HG03378 (cell line): ENCODE measurements around the gene TINAG.

ENCODE experiments used
- ATAC-seq: cut with Tn5 transposase; IDR thresholded peaks from one replicate; pipeline ENCODE4 v1.9.1; 2021; ENCODE audit warnings: mild to moderate bottlenecking, moderate library complexity; ENCODE audit not compliant: unreplicated experiment

The TINAG gene

DNA sequence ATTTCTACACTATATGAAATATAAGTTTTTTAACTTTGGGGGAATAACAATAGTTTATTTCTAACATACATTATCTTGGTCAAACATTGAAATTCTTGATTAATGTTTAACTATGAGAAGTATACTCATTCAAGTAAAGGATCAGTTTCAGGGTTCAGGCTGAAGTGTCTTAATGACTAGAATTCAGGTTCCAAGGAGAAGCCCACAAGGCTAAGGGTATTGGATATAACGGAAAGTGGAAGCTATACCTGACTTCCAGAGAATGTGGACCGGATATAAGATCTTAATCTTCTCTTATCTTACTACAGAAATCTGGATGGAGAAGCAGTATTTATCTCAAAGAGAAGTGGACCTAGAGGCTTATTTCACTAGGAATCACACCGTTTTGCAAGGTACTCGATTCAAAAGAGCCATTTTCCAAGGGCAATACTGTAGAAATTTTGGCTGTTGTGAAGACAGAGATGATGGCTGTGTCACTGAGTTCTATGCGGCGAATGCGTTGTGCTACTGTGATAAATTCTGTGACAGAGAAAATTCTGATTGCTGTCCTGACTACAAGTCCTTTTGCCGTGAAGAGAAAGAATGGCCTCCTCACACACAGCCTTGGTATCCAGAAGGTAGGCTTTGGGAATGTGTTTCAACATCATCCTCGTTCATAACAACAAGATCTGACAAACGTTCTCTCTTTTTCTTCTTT lies at the start of gene TINAG:
TSS of gene TINAG (plus strand) at position 153 of the 697 bp plus-strand sequence. CDS start at position 263, 110 bp downstream.
- peak; percentile 48 for ATAC-seq

DNA sequence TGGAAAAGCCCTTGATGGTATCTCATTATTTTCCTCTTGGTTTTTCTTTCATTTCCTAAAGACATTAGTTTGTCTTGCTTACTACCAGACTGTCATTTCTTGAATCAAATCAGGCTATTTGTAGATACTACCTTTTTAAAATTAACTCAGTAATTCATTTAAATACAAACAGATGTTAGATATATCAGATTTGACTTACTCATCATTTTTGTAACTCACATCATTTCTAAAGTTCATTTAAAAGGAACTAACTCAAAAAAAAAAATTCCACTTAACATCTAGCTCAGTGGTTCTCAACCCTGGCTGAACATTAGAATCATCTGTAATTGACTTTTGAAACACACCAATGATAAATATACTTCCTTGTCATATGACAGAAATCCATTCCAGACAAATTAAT lies 48.2 kb upstream of the TINAG start:
- ATAC-seq, result no peak

DNA sequence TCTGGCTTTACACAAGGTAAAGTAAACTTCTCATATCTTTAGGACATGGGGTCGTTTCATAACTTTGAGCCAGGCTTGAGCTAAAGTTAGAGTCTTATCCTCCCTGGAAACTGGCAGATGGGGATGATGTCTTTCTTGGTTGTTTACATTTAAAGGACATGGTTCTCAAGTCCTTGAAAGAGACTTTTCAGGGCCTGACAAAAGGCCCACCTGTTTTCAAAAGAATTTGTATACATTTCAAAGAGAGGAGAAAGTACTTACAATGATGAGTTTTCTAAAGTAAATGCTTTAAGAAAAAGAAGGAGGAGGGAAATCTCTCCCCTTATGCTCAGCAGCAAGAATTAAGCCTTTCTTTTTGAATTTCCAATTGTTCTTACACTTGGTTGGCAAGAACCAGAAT lies 45.7 kb upstream of the TINAG start:
- ATAC-seq, result no peak

DNA sequence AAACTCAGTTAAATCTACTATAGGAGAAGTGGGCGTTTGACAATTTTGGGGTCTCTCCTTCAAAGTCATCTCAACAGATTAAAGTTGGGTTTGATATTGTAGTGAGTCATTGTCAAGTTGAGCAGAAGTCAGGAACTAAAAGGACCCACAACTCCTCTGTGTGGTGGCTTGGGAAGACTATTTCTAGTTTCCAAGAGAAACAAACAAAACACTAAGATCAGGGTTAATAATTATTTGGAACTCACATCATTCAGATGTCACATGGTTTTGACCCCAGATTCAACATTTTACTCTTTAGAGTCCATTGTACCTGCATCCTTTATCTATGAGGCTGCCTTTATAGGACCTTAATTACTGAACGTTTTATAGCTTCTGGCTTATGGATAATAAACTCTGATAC lies 45.3 kb upstream of the TINAG start:
- ATAC-seq, result no peak

- no peak for ATAC-seq
These were observed 43.5 kb upstream of the TINAG start for GRCh38 chr6:54264581-54265272.

GRCh38 chr6:54266400-54266923 lies 41.8 kb upstream of the TINAG start:
- ATAC-seq, result no peak

DNA sequence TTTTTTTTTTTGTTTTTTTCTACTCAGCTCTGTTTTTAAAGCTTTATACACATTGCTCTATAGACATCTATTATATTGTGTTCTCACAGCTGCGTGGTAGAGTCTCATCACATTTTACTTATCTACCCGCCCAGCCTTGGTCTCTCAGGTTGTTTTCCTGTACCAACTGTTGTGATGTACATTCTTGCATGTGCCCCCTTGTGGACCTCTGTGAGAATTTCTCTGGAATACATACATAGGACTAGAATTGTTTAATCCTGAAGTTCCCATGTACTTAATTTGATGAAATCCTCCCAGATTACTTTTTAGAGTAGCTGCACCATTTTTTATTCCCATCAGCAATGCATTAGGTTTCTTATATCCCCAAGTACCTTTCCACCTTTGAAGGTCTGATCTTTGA lies 40.4 kb upstream of the TINAG start:
- ATAC-seq, result peak; percentile 64

DNA sequence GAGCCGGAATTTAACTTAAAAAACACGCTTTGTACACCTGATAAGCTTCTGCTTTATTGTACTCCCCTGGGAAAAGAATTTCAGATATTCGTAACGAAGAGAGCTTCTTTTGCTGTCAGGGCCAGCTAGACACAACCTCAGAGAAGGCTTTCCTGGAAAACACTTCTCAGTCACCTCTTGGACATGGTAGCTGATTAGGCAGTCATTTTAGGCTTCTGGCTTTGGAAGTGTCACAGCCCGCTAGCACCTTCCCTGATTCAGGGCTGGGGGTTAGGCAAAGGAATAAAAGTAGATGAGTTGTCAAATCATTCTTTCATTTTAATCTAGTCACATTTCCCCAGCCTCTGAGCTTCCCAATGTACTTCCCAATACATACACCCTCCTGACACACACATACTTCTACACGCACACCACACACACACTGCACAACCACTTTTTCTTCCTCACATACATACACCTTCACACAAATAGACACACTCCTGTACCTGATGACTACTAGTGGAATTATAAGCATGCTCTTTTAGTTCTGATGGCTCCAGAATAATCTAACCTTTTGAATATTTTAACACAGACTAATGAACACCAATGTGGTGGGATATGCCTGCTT lies 34.9 kb upstream of the TINAG start:
- ATAC-seq, result no peak

DNA sequence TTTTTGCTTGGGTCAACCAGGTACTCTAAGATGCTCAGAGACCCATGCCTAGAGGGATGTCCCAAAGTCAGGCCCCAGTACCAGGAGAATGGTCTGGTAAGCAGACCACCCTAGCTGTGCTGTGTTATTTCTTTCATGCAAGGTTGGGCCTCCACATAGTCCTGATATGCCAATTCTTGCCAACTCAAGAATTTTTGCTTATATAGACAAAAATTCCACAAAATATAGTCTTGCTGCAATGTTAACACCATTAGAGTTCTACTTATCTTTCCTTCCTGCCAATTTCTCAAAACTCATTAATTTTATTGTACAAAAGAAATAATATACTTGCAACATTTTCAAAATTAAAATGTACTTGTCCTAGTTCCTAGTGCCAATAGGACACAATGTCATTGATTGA lies 33.9 kb upstream of the TINAG start:
- no peak for ATAC-seq

GRCh38 chr6:54282186-54282585 lies 26.1 kb upstream of the TINAG start:
- ATAC-seq, result no peak

DNA sequence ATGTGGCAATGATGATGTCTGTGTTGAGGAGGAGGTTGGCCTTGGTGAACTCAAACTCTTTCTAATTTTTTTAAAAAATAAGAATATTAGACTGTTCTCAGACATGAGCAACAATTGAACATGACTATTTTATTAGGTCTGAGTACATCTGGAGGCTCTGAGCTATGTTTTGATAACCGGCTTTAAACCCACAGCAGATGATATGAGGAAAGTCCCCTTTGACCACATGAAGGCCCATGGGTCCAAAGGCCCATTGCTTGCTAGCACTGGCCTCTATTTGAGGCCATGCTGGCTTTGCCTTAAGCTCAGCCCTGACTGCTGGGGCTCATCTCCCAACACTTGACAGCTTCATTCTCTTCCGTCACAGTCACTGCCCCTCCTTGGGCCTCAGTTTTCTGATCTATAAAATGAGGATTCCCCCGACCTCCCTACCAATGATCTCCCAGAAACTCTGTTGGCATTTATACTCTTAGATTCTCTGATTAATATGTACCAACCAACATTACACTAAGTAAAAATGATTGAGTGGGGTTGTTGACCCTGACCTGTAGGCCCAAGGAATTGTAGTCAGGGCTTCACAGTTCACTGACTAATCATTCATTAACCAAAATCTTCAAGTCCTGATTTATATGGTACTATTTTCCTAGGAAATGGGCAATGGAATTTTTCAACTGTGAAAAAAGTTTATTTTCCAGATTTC lies 23.9 kb upstream of the TINAG start:
- no peak for ATAC-seq

GRCh38 chr6:54285595-54285994 lies 22.6 kb upstream of the TINAG start:
- ATAC-seq, result no peak

DNA sequence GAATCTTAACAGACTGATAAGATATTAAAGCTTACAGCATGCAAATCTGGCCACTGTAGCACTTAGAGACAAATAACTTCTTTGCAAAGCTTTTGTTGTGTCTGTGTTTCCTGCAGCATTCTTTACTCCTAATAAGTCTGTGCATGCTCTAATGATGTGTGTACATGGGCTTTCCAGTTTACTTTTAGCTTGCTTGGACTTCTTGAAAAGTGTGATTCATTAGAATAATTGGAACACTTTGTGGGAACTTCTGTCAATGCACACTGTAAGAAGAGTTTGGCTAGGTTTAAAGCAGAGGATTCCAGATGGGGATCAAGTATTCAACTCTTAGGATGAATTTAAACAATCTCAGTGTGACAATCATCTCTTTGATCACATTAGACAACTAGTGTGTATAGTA lies 22.1 kb upstream of the TINAG start:
- no peak for ATAC-seq

DNA sequence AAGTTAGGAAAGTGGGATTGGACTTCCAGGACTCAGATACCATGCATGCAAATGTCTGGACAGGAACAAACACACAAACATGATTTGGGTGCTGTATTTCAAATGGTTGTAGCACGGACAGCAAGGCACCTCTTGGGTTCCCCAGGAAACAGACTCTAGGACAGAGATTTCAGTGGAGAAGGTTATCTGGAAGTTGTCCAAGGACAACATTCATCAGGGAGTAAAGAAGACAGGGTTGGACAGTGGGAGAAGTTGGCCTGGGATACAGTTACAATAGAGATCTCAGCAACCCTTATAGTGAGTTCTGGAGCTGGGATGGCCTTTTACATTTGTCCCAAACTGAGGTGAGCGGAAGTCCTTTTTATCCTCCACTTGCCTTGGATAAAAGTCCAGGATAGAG lies 19.8 kb upstream of the TINAG start:
- ATAC-seq, result no peak

DNA sequence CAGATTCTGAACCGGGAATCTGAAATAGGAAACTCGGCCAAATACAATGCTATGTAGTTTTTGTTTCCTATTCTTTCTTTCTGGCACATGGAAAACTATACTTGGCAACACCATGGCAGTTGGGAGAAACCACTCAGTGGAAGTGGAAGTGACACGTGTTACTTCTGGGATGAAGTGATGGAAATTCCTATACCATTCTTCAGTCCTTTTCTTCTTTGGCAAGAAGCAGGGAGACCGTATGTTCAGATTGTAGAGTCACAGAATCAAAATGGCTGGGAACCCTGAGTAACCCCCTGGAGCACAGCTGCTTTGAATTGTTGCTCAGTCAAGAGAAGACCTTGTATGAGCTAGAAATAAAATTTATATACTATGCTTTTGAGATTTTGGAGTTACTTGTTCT lies 18.8 kb upstream of the TINAG start:
- ATAC-seq, result no peak

- peak; percentile 70 for ATAC-seq
These were observed 17.1 kb upstream of the TINAG start for GRCh38 chr6:54291146-54291545.

- peak; percentile 94 for ATAC-seq
These were observed 16.5 kb upstream of the TINAG start for GRCh38 chr6:54291738-54292137.

GRCh38 chr6:54294965-54295532 lies 13.2 kb upstream of the TINAG start:
- no peak for ATAC-seq

DNA sequence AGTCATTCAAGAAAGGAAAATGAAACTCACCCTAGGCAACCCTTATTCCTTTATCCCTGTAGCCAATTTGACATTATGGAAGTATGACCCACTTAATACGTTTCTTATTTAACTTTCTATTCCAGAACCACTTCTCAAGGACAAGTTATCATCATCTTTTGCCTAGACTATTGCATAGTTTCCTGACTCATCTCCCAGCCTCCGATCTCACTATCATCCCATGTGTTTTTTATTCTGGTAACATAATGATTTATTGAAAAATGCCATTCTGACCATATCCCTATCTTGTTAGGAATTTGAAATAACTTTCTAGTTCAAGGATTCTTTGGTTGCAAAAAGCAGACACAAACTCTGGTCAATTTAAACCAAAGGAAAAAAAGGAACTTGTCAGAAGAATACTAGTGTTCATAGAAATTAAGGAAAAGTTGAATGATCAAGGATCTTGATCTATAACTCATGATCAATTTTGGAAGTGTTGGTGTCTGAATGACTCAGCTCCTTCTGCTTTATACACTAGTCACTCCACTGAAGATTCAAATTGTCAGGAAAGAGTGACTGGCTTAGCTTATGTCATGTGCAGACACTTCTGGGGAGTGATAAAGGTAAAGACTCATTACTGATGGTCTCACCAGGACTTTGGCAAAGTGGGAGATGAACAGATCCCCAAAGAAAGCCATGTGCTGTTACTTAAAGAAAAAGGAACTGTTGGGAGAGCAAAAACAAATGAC lies 8.5 kb upstream of the TINAG start:
- ATAC-seq, result no peak

DNA sequence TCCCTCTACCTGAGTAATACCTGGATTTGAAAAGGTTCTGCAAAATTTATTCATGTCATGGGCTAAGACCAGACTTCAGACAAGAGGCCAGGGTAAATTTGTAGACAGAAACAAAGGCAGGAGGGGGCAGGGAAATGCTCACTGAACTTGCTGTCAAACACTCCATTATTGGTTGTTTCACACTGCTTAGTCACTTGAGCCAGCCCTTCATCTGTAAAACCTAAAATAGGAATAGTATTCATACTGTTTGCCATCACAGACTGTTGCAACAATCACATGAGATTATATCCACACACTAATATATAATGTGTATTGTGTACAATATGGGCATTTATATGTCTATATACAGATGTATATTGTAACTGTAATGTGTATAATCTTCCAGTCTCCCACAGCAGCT lies 6.5 kb upstream of the TINAG start:
- ATAC-seq, result no peak
